Hepatocyte (in vitro differentiated cells): Measurements from ENCODE around the gene MSH5. TPM values are rescaled to one million over a fixed set of nuclear protein-coding genes. Genes with fewer than 3 reads are reported as not detected.

Experiments used
- DNase-seq: peaks from one replicate; pipeline ENCODE4 v3.0.0-alpha.2; 2016; ENCODE audit warnings: low spot score
- H2AFZ ChIP-seq: fragments of 200-600 bp; sonication (generic); 2 replicates; pipeline ENCODE4 v1.6.0; 2016; ENCODE audit warnings: antibody characterized with exemption, mild to moderate bottlenecking
- H3K27ac ChIP-seq: fragments of 200-600 bp; sonication (generic); 2 replicates; pipeline ENCODE4 v1.5.1; 2016; ENCODE audit warnings: mild to moderate bottlenecking
- H3K27me3 ChIP-seq: fragments of 200-600 bp; sonication (generic); 2 replicates; pipeline ENCODE4 v1.6.1; 2016
- H3K36me3 ChIP-seq: fragments of 200-600 bp; sonication (generic); replicated peaks from 2 replicates; pipeline ENCODE4 v1.5.1; 2016; ENCODE audit warnings: low read depth; ENCODE audit not compliant: insufficient read depth
- H3K4me1 ChIP-seq: fragments of 200-600 bp; sonication (generic); 2 replicates; pipeline ENCODE4 v1.5.1; 2016; ENCODE audit warnings: mild to moderate bottlenecking, moderate library complexity; ENCODE audit not compliant: insufficient read depth
- H3K4me2 ChIP-seq: fragments of 200-600 bp; sonication (generic); 2 replicates; pipeline ENCODE4 v1.6.0; 2016
- H3K4me3 ChIP-seq: fragments of 200-600 bp; sonication (generic); 2 replicates; pipeline ENCODE4 v1.5.1; 2016; ENCODE audit warnings: mild to moderate bottlenecking
- H3K79me2 ChIP-seq: fragments of 200-600 bp; sonication (generic); 2 replicates; pipeline ENCODE4 v1.6.0; 2017; ENCODE audit warnings: mild to moderate bottlenecking
- H3K9me2 ChIP-seq: fragments of 200-600 bp; sonication (generic); replicated peaks from 2 replicates; pipeline ENCODE4 v1.6.0; 2017; ENCODE audit warnings: mild to moderate bottlenecking; ENCODE audit not compliant: insufficient read depth
- H3K9me3 ChIP-seq: fragments of 200-600 bp; sonication (generic); 2 replicates; pipeline ENCODE4 v1.5.1; 2016; ENCODE audit warnings: low read depth, mild to moderate bottlenecking
- H4K20me1 ChIP-seq: fragments of 200-600 bp; sonication (generic); 2 replicates; pipeline ENCODE4 v1.6.0; 2016; ENCODE audit warnings: mild to moderate bottlenecking; ENCODE audit not compliant: insufficient read depth, poor library complexity, severe bottlenecking
- EZH2 ChIP-seq: fragments of 200-600 bp; sonication (generic); IDR thresholded peaks from 2 replicates; pipeline ENCODE4 v1.6.1; 2016; ENCODE audit warnings: antibody characterized with exemption, mild to moderate bottlenecking, borderline replicate concordance
- EZH2phosphoT487 ChIP-seq: fragments of 200-600 bp; sonication (generic); IDR thresholded peaks from one replicate; pipeline ENCODE4 v1.6.1; 2018; ENCODE audit warnings: antibody characterized with exemption, mild to moderate bottlenecking, low read depth, moderate library complexity; ENCODE audit not compliant: unreplicated experiment, severe bottlenecking
- WGBS: methylation state at CpG from one replicate; pipeline ENCODE4 v1.1.6; 2016; ENCODE audit warnings: low lambda C conversion rate; ENCODE audit errors: missing lambda C conversion rate; 5-methylcytosine and 5-hydroxymethylcytosine counted together
- polyA plus RNA-seq: library from polyadenylated mRNA; unstranded; fragments of >200 nt; fragmentation: Nextera tagmentation; extraction: Ambion mirVana; gene quantifications from 2 replicates; pipeline ENCODE4 v1.2.1, GENCODE V29; 2016
- total RNA-seq: library from RNA; depleted of rRNA; stranded (reverse); fragments of >200 nt; gene quantifications from 2 replicates; pipeline ENCODE4 v1.2.3, GENCODE V29; 2014
- TF ChIP-seq, protein P1 (sequence below): fragments of 200-600 bp; sonication (generic); IDR thresholded peaks from 2 replicates; pipeline ENCODE4 v1.5.1; 2016; ENCODE audit warnings: antibody characterized with exemption, mild to moderate bottlenecking; ENCODE audit not compliant: poor library complexity

MSH5 gene
- total and polyA plus RNA-seq, 2 experiments from 2014 or later: 4.9 to 6.4 TPM

DNA sequence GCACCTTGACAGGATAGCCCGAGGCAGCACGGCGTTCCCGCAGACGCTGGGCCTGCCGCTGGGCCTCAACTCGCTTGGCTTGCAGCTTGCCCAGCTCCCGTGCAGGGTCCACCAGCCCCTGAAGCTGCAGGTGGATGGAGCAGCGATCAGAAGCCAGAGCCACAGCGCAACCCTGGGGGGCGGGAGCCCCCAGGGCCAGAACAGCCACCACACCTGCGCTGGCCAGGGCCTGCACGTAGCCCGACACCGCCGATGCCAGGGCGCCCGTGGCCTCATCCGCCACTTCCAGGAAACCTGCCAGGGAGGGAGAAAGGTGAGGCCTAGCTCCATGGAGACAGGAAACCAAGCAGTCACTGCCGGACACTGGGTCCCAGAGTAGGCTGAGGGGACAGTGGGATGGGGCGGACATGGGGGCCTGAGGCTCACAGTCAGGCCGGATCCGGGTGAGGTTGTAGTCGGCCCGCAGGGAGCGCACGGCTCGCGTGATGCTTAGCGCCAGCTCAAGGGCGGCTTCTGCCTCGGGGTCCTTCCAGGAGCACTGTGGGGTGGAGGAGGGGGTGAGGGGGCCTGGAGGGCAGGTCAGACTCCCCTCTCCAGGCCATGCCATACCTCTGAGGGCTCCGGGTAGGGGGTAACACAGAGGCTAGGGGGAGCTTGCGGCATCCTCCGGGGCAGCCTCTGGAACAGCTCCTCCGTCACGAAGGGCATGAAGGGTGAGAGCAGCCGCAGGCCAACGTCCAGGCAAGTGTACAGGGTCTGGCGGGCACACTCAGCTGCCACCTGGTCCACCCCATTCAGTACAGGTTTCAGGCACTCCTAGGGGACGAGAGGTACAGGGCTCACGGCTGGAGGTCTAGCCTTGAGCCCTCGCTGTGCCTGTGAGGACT lies 39.4 kb downstream of the MSH5 start:
- Histone ChIP-seq H3K27me3 (no peaks in the 10 kb centered on the region), H3K36me3 (no peaks in the 10 kb centered on the region), H3K27ac (no peak overlapping the region), H2AFZ (no peak overlapping the region), H3K4me3 (no peak overlapping the region), H3K79me2 (no peaks in the 10 kb centered on the region), H4K20me1 (no peaks in the 10 kb centered on the region), H3K9me3 (no peaks in the 10 kb centered on the region), H3K4me1 (peaks cover 27% of the 10 kb centered on the region), H3K4me2 (no peak overlapping the region), H3K9me2 (no peaks in the 10 kb centered on the region)
- 97% methylated on average over 30 of the region's 43 CpGs for WGBS
- TF ChIP-seq EZH2: no peak
- no peak for TF ChIP-seq EZH2phosphoT487
- TF ChIP-seq, protein P1, sequence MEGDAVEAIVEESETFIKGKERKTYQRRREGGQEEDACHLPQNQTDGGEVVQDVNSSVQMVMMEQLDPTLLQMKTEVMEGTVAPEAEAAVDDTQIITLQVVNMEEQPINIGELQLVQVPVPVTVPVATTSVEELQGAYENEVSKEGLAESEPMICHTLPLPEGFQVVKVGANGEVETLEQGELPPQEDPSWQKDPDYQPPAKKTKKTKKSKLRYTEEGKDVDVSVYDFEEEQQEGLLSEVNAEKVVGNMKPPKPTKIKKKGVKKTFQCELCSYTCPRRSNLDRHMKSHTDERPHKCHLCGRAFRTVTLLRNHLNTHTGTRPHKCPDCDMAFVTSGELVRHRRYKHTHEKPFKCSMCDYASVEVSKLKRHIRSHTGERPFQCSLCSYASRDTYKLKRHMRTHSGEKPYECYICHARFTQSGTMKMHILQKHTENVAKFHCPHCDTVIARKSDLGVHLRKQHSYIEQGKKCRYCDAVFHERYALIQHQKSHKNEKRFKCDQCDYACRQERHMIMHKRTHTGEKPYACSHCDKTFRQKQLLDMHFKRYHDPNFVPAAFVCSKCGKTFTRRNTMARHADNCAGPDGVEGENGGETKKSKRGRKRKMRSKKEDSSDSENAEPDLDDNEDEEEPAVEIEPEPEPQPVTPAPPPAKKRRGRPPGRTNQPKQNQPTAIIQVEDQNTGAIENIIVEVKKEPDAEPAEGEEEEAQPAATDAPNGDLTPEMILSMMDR: no peak
- DNase-seq: no peak

DNA sequence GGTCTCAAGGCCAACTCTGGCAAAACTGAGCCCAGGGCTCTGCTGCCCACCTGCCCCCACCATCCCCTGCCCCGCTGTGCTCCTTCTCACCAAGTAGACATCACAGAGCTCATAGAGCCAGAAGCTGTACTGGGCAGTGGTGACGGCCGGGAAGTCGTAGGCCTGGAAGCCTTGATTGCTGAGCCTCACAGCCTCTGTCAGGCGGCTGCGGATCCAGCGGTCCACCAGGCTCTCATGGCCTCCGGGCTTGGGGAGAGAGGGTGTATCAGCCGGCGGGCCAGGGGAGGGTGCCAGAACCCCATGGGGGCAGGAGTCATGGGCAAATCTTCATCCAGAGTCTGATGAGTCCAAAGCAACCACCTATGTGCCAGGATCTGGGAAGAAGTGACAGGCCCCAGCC lies 40.1 kb downstream of the MSH5 start:
- Histone ChIP-seq H3K4me1 (peaks cover 27% of the 10 kb centered on the region), H3K79me2 (no peaks in the 10 kb centered on the region), H3K4me3 (no peak overlapping the region), H3K27ac (no peak overlapping the region), H3K9me2 (no peaks in the 10 kb centered on the region), H4K20me1 (no peaks in the 10 kb centered on the region), H3K4me2 (no peak overlapping the region), H3K9me3 (no peaks in the 10 kb centered on the region), H2AFZ (no peak overlapping the region), H3K36me3 (no peaks in the 10 kb centered on the region), H3K27me3 (no peaks in the 10 kb centered on the region)
- TF ChIP-seq, protein P1: no peak
- TF ChIP-seq EZH2phosphoT487 (no peak), EZH2 (no peak)
- WGBS: 96% methylated on average over 10 of the region's 10 CpGs
- DNase-seq: no peak

DNA sequence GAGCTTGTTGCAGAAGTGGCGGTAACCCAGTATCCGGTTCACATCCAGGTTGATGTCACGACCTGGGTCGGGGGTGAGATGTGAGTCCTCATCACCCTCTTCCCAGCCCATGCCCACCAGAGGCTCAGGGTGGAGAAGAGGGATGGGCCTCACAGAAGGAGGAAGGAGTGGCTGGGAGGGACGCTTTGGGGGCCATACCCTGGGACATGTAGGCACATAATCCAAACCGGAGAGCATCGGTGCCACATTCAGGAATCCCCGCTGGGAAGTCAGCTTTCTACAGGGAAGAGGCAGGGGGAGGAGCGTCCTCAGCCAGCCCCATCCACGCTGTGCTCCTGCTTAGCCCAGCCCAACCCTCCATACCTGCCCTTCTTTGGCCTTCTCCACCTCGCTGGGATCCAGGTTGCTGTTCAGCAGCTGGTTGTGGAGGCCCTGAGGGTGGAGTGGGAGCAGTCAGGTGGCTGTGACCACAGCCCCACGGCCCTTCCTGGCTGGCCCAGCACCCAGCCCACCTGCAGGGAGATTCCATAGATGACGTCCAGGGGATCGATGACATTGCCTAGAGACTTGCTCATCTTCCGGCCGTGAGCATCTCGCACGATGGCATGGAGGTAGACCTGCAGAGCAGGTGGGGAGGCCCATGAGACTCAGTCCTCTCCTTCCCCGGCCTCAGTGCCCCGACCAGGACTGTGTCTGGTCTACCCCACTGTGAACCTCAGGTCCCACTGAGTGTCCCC lies 40.9 kb downstream of the MSH5 start:
- 95% methylated on average over 20 of the region's 20 CpGs for WGBS
- TF ChIP-seq EZH2: no peak
- TF ChIP-seq, protein P1: no peak
- TF ChIP-seq EZH2phosphoT487: no peak

More for the DNA sequence above, 40.9 kb downstream of the MSH5 start:
- Histone ChIP-seq H3K4me1 (peaks cover 24% of the 10 kb centered on the region), H3K27ac (no peak overlapping the region), H3K9me2 (no peaks in the 10 kb centered on the region), H3K79me2 (no peaks in the 10 kb centered on the region), H3K27me3 (no peaks in the 10 kb centered on the region), H3K36me3 (no peaks in the 10 kb centered on the region), H3K4me3 (no peak overlapping the region), H3K4me2 (no peak overlapping the region), H2AFZ (no peak overlapping the region), H3K9me3 (no peaks in the 10 kb centered on the region), H4K20me1 (no peaks in the 10 kb centered on the region)
- DNase-seq: no peak
